NCI-H2196 treated with DMSO at 0.1 percent for 48 hours (cell line): Measurements from ENCODE around the gene C1QTNF12.
"Not testable (repeated sequence)": the region's sequence is repeated elsewhere in the genome, so short reads cannot be mapped to it uniquely, and the experiment has no call there.

ENCODE experiments used
- DNase-seq: peaks from one replicate; lab custom pipeline; 2025; ENCODE audit not compliant: unreplicated experiment; lab: John Stamatoyannopoulos, UW

The C1QTNF12 gene

GRCh38 chr1:1199961-1200875 lies 46.3 kb downstream of the C1QTNF12 start:
- DNase-seq, result no peak

- no peak for DNase-seq
Observed at GRCh38 chr1:1199141-1199960, 47.2 kb downstream of the C1QTNF12 start.

GRCh38 chr1:1198423-1199140 lies 47.9 kb downstream of the C1QTNF12 start:
- no peak for DNase-seq

GRCh38 chr1:1197551-1198422 lies 48.7 kb downstream of the C1QTNF12 start:
- DNase-seq, result no peak

- no peak for DNase-seq
Observed at GRCh38 chr1:1197188-1197500, 49.4 kb downstream of the C1QTNF12 start.

- no peak for DNase-seq
Observed at GRCh38 chr1:1196431-1197187, 49.9 kb downstream of the C1QTNF12 start.

GRCh38 chr1:1195726-1196125 lies 50.8 kb downstream of the C1QTNF12 start:
- not testable (repeated sequence) for DNase-seq

GRCh38 chr1:1194723-1195122 lies 51.8 kb downstream of the C1QTNF12 start:
- no peak for DNase-seq
